ENCODE data around the gene NTRK2. TPM values are rescaled to one million over a fixed set of nuclear protein-coding genes. Genes with fewer than 3 reads are reported as not detected.

Gene NTRK2
- total and polyA plus RNA-seq, 2 experiments from 2014 or later = 0.03 TPM; not detected in 1

GRCh38 chr9:84793251-84793650 lies 123.7 kb downstream of the NTRK2 start (continued):
- TF ChIP-seq, protein P1, sequence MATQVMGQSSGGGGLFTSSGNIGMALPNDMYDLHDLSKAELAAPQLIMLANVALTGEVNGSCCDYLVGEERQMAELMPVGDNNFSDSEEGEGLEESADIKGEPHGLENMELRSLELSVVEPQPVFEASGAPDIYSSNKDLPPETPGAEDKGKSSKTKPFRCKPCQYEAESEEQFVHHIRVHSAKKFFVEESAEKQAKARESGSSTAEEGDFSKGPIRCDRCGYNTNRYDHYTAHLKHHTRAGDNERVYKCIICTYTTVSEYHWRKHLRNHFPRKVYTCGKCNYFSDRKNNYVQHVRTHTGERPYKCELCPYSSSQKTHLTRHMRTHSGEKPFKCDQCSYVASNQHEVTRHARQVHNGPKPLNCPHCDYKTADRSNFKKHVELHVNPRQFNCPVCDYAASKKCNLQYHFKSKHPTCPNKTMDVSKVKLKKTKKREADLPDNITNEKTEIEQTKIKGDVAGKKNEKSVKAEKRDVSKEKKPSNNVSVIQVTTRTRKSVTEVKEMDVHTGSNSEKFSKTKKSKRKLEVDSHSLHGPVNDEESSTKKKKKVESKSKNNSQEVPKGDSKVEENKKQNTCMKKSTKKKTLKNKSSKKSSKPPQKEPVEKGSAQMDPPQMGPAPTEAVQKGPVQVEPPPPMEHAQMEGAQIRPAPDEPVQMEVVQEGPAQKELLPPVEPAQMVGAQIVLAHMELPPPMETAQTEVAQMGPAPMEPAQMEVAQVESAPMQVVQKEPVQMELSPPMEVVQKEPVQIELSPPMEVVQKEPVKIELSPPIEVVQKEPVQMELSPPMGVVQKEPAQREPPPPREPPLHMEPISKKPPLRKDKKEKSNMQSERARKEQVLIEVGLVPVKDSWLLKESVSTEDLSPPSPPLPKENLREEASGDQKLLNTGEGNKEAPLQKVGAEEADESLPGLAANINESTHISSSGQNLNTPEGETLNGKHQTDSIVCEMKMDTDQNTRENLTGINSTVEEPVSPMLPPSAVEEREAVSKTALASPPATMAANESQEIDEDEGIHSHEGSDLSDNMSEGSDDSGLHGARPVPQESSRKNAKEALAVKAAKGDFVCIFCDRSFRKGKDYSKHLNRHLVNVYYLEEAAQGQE (IDR thresholded peaks at IDR 0.05; ENCODE audit: unreplicated experiment) = no peak

GRCh38 chr9:84794981-84795637 lies 125.6 kb downstream of the NTRK2 start:
- Mint-ChIP-seq H3K4me1 (no peaks in the 10 kb centered on the region), H3K9me3 (no peaks in the 10 kb centered on the region), H3K27ac (no peak overlapping the region), H3K27me3 (ENCODE audit: insufficient read depth, low read depth, poor library complexity) (peaks cover 2% of the 10 kb centered on the region), H3K4me3 (no peak overlapping the region), H3K36me3 (ENCODE audit: low read depth) (no peaks in the 10 kb centered on the region)
- Histone ChIP-seq H3K27me3 (ENCODE audit: insufficient read depth) (no peaks in the 10 kb centered on the region), H3K4me2 (no peak overlapping the region), H2AFZ (no peak overlapping the region), H3K27ac (ENCODE audit: low read depth) (no peak overlapping the region), H3K4me1 (ENCODE audit: insufficient read depth) (no peaks in the 10 kb centered on the region), H3K36me3 (ENCODE audit: insufficient read depth) (no peaks in the 10 kb centered on the region), H3K4me3 (no peak overlapping the region), H3F3A (replicated peaks; ENCODE audit: low read depth) (no peaks in the 10 kb centered on the region), H4K20me1 (replicated peaks; ENCODE audit: insufficient read depth) (no peaks in the 10 kb centered on the region), H3K79me2 (replicated peaks; ENCODE audit: insufficient read depth) (no peaks in the 10 kb centered on the region), H3K9me2 (ENCODE audit: insufficient read depth) (no peaks in the 10 kb centered on the region)
- no peak for ATAC-seq
- DNase-seq (ENCODE audit: low spot score) = no peak
- TF ChIP-seq EZH2phosphoT487 (IDR thresholded peaks at IDR 0.05; ENCODE audit: unreplicated experiment) (no peak), NANOG (IDR thresholded peaks at IDR 0.05; ENCODE audit: borderline replicate concordance) (no peak), EZH2 (IDR thresholded peaks at IDR 0.05; ENCODE audit: low read depth, unreplicated experiment) (no peak), ZNF331 (CRISPR knock-in tag; IDR thresholded peaks at IDR 0.05; ENCODE audit: low read depth) (no peak), ZNF462 (CRISPR knock-in tag; IDR thresholded peaks at IDR 0.05) (no peak), POLR2AphosphoS5 (IDR thresholded peaks at IDR 0.05; ENCODE audit: low read depth) (no peak), ZNF114 (CRISPR knock-in tag; IDR thresholded peaks at IDR 0.05) (no peak), JUNB (IDR thresholded peaks at IDR 0.05; ENCODE audit: unreplicated experiment) (no peak), ETS1 (IDR thresholded peaks at IDR 0.05) (no peak), STAT1 (IDR thresholded peaks at IDR 0.05; ENCODE audit: unreplicated experiment) (no peak), CTCF (conservative IDR thresholded peaks at IDR 0.05; ENCODE audit: low read depth in 2 of 2) (no peak), CREB1 (CRISPR knock-in tag; IDR thresholded peaks at IDR 0.05; ENCODE audit: low read depth) (no peak)

Data from GM23338 (cell line).